ENCODE results near the gene FAM50B.

Gene FAM50B

GRCh38 chr6:3898265-3898994 lies 49.3 kb downstream of the FAM50B start:
- DNase-seq, result no peak

GRCh38 chr6:3899061-3899460 lies 49.9 kb downstream of the FAM50B start:
- DNase-seq, result no peak

- DNase-seq, result no peak
These were observed 50.8 kb downstream of the FAM50B start for GRCh38 chr6:3899970-3900439.
